Measurements from ENCODE around the gene CNPPD1.

CNPPD1 gene

GRCh38 chr2:219176818-219177551 is at the start of gene CNPPD1:
CNPPD1 (minus strand) TSS chr2:219176925; CDS start chr2:219176828, 97 bp downstream.
- peak within 1 kb of the TSS; percentile 65 to 99 (median 96) for H3K4me3 ChIP-seq
- H3K27ac ChIP-seq: peak within 1 kb of the TSS; percentile 63 to 100 (median 98)

- no peak overlapping the region for H3K4me3 ChIP-seq
- no peak overlapping the region for H3K27ac ChIP-seq
These were observed 48.6 kb upstream of the CNPPD1 start for GRCh38 chr2:219225350-219225749.

GRCh38 chr2:219223831-219224610 is 47.3 kb upstream of the CNPPD1 start:
- Histone ChIP-seq H3K27ac (no peak overlapping the region), H3K4me3 (no peak overlapping the region)

GRCh38 chr2:219221957-219222518 is 45.3 kb upstream of the CNPPD1 start:
- peak overlapping the region in 1 of 21 experiments; percentile 4 for H3K27ac ChIP-seq

GRCh38 chr2:219220652-219221402 is 44.1 kb upstream of the CNPPD1 start:
- no peak overlapping the region for H3K27ac ChIP-seq

More at GRCh38 chr2:219221957-219222518, 45.3 kb upstream of the CNPPD1 start:
- no peak overlapping the region for H3K4me3 ChIP-seq

GRCh38 chr2:219219784-219220532 is 43.2 kb upstream of the CNPPD1 start:
- Histone ChIP-seq H3K4me3 (peak overlapping the region in 1 of 7 experiments; percentile 62), H3K27ac (peak overlapping the region in 6 of 21 experiments; percentile 64 to 89 (median 88))

More at GRCh38 chr2:219220652-219221402, 44.1 kb upstream of the CNPPD1 start:
- no peak overlapping the region for H3K4me3 ChIP-seq

GRCh38 chr2:219218732-219219701 is 42.3 kb upstream of the CNPPD1 start, which contains the start of gene ABCB6:
ABCB6 (minus strand) TSS chr2:219218958; CDS start chr2:219218673, 285 bp downstream.
- peak within 1 kb of the TSS; percentile 56 to 92 (median 82) for H3K27ac ChIP-seq

GRCh38 chr2:219218217-219218731 is 41.5 kb upstream of the CNPPD1 start:
- H3K27ac ChIP-seq: peak overlapping the region; percentile 56 to 92 (median 82)
- peak overlapping the region; percentile 35 to 62 (median 44) for H3K4me3 ChIP-seq

More at GRCh38 chr2:219218732-219219701, 42.3 kb upstream of the CNPPD1 start, which contains the start of gene ABCB6:
- peak within 1 kb of the TSS; percentile 35 to 62 (median 44) for H3K4me3 ChIP-seq

GRCh38 chr2:219216535-219216915 is 39.8 kb upstream of the CNPPD1 start:
- no peak overlapping the region for H3K4me3 ChIP-seq
- peak overlapping the region in 2 of 21 experiments; percentile 9 to 89 for H3K27ac ChIP-seq

- Histone ChIP-seq H3K4me3 (no peak overlapping the region), H3K27ac (peak overlapping the region in 2 of 21 experiments; percentile 9 to 89)
These were observed 39.3 kb upstream of the CNPPD1 start for GRCh38 chr2:219215871-219216534.

- H3K27ac ChIP-seq: no peak overlapping the region
- H3K4me3 ChIP-seq: no peak overlapping the region
These were observed 38.1 kb upstream of the CNPPD1 start for GRCh38 chr2:219214786-219215185.

GRCh38 chr2:219214141-219214540 is 37.4 kb upstream of the CNPPD1 start:
- H3K4me3 ChIP-seq: no peak overlapping the region
- H3K27ac ChIP-seq: no peak overlapping the region

- no peak overlapping the region for H3K4me3 ChIP-seq
- no peak overlapping the region for H3K27ac ChIP-seq
These were observed 36.9 kb upstream of the CNPPD1 start for GRCh38 chr2:219213486-219214071.

GRCh38 chr2:219213026-219213415 is 36.3 kb upstream of the CNPPD1 start:
- Histone ChIP-seq H3K4me3 (no peak overlapping the region), H3K27ac (no peak overlapping the region)

- Histone ChIP-seq H3K27ac (peak overlapping the region in 3 of 21 experiments; percentile 24 to 60 (median 48)), H3K4me3 (no peak overlapping the region)
These were observed 34.2 kb upstream of the CNPPD1 start for GRCh38 chr2:219210886-219211362.

- Histone ChIP-seq H3K4me3 (no peak overlapping the region), H3K27ac (peak overlapping the region in 3 of 21 experiments; percentile 24 to 62 (median 60))
These were observed 33.6 kb upstream of the CNPPD1 start for GRCh38 chr2:219210196-219210885.
